CD4-positive, alpha-beta T cell treated with Interleukin-6 at 100 ng/mL for 8 hours (primary cell): ENCODE measurements around the gene PDIA3.
"Not testable (repeated sequence)": the region's sequence is repeated elsewhere in the genome, so short reads cannot be mapped to it uniquely, and the experiment has no call there.

ENCODE experiments used
- DNase-seq: peaks from one replicate; pipeline ENCODE4 v3.0.0-alpha.2; 2020; ENCODE audit warnings: mixed read lengths, low spot score

The PDIA3 gene

GRCh38 chr15:43776718-43777266 is 30.6 kb downstream of the PDIA3 start, which contains the start of gene ELL3:
Gene ELL3, minus strand, starts transcription at chr15:43776966. Its CDS starts 65 bp downstream, at chr15:43776901.
- peak; percentile 81 for DNase-seq

DNA sequence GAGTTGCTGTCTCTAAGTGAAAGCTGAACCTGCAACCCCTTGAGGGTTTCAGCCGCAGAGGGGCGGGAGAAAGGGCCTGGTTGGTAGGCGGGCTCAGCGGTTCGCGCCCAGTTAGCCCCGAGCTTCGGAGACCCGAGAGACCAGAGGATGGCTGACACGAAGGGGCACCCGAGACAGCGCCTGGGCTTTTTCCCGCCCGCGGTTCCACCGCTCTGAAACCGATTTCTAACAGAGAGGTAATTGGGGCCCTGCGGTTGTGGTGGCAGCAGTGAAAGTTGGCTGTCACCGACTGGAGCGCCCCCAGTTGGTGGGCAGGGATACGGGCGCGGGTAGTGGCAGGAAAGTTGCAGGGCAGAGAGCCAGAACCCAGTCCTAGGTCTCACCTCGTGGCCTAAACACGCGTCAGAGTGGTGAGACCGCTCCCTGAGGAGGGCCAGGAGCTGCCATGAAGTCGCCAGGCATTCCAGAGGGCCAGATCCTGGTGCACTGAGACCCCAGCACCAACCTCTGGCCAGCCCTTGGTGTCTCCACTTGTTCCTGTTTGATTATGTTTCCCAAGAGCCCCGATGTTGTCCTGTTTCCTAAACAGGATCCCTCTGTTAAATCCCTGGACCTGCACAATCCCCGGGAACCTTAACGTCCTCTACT is 31.2 kb downstream of the PDIA3 start:
- peak; percentile 73 for DNase-seq

DNA sequence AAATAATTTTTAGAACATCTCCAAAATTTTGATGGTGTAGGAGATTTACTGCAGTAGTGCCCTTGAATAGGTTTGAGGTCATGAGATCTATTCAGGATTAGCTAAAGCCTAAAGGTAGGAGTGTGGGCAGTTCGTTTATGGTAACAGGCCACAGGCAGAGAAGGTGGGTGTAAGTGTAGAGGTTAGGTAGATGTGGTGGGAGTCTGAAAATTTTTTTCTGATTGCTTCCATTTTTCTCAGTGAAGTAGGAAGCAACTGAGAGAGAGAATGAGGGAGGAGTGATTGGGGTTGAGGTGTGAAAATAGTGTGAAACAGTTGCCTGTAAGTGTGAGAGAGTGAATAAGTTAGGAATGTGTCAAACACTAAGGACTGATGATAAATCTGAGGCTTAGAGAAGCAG is 32.8 kb downstream of the PDIA3 start:
- DNase-seq = no peak

DNA sequence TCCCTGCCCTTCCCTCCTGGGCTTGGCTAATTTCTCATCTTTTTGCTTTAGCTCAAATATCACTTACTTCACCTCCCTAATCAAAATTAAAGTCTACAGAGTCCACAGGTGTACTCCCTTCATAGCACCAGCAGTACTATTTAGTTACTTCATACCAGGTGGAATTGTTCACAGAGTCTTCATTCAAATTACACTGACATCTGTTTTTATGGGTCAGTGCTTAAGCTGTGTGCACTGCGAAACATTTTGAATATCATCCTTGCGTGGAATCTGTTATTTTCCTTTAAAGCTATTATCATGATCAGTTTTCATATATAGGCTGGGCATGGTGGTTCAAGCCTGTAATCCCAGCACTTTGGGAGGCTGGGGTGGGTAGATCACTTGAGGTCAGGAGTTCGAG is 43.2 kb downstream of the PDIA3 start:
- DNase-seq = no peak

DNA sequence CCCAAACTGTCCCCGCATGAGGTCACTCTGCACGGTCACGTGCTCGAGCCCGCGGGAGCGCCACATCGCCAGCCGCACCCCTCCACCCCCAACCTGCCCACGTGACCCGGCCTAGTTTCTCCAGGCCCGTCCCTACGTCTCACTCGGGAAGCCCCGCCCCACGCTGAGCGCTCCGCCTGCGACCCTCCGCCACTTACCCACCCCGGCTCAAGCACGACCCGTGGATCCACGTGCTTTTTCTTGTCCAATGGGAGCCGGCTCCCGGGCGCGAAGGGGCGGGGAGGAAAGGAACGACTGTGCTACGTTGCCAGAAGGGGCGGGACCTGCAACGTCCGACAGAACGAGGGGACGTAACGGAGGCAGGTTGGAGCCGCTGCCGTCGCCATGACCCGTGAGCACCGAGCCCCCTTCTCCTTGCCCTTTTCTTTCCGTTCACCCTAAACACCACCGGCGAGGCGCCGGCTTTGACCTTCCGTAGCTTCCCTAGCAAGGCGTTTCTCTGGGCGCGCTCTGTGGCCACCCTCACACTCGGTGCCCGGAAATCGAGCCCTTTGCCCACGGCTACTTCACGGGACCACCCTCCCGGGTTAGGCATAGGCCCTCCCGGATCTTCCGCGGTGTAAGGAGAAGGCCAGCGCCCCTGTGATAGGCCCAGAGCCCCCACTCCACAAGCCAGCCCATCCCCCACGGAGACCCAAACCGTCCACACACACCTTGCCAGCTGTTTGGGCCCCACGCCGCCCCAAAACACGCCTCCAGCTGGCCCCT is 45.9 kb downstream of the PDIA3 start, which contains the start of gene SERF2:
TSS of gene SERF2 (plus strand) at position 328 of the 768 bp plus-strand sequence. CDS start at position 385, 57 bp downstream.
- DNase-seq = peak; percentile 100

- DNase-seq = peak; percentile 25
These were observed 46.7 kb downstream of the PDIA3 start for GRCh38 chr15:43792761-43793476.

- no peak for DNase-seq
These were observed 47.4 kb downstream of the PDIA3 start for GRCh38 chr15:43793647-43794046.

DNA sequence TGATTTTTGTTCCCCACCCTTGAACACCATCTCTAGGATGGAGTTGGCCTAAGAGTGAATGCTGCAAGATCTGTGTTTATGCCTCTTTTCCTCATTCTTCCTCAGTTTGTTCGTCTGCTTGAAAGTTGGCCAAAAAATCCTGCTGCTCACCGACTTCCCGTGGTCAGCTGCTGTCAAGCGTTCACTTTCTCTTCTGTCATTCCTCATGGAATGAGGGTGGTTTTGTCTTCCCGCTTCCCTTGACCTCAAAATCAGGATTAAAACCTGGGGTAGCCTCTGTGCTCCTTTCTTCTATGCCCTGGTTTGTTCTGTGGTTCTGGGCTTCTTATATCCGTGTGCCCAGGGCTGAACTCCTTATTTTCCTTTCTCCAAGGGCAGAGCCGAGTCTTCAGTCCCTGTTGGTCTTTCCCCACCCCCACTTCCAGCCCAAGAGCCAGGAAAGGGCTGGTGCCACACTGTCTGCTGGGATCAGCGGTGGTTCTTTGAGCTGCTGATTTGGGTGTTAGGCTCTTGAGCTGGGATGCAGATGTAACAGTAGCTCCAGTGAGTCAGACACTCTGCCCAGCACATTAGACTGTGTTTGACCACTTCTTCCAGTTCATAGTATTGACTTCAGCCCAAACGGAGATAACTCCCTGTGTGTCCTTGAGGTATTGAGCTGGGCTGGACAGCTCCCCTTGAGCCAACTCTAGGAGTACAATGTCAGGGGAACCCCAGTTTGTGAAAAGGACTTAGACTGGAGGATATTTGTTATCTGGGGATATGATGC is 48.2 kb downstream of the PDIA3 start:
- no peak for DNase-seq

DNA sequence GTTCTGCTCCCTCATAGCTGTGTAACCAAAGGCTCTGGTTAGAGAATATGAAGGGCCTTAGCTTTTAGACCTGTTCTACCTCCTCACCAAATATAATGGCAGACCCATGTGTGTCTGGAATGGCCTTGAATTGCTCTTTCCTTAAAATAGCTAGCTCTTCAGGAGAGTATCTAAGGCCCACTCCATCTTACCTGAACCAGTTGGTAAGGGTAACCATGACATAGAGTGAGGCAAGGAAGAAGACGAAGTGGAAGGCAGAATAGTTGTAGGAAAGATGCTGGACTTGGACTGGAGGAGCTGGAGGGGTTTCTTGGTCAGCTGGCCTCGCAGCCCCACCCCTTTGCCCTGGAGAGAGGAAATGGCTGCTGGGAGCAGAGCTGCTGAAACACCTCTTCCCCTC is 49.0 kb downstream of the PDIA3 start:
- no peak for DNase-seq

DNA sequence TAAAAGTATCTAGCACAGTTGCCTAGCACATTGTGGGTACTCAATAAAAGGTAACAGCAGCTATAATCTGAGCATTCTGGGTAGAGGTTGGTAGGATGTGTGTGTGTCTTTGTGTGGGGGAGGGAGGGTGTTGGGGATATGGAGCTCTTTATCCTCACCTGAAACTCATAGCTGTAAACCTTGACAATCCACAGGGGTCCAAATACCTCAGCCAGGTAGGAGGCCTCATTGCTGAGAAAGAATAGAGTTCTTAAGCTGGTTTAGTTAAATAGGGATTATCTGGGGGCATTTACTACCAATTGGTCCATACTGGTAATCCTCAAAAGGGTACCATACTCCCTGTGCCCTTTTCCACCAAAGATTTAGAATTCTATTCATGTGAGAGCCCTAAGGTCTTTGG is 49.8 kb downstream of the PDIA3 start:
- DNase-seq = no peak

DNA sequence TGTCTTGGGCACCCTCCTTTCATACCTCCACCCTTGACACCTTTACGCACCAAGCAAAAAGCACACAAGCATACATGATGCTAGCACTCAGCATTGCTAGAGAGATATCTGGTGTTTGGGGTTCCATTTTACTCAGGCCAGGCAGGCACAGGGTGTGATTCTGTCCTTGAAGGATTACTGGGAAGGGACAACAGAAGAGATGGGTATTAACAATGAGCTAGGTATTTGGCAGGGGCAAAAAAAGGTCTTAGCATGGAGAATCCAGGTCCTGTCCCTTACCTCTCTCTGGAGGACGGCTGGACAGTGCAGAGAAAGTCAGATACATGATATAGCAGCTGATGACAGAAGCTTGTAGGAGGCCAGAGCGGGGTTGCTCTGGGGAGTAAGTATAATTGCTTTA is 50.3 kb downstream of the PDIA3 start:
- no peak for DNase-seq

DNA sequence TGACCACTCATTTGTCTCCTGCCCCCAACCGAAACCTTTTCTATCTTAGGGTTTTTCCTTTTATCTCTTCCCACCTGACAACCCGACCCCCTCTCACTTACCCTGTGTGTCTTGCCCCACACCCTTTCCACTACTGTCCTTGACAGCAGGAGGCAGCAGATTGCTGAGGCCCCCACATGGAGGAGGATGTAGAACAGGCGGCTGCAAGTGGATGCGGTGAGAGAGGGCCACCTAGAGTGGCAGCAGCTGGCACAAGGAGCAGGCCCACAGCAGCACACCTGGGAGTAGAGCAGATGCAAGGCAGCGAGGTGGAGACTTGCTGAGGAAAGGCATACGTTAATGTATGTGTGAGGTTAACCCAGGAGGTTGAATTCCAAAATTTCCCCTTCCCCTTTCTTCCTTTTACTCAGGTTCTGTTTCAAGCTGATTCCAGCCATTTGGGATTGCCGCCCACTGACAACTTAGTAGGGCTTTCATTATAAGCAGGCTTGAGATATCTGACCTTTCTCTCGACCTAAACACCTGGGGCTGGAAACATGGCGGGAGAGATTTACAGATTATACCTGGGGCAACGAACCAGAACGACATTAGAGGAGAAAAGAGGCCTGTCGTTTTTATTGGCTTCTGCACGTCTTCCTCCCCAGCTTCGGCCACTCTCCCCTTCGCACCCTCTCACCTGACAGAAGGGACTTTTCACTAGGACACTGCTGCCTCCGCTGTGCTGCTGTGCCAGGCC is 53.1 kb downstream of the PDIA3 start:
- DNase-seq = no peak

DNA sequence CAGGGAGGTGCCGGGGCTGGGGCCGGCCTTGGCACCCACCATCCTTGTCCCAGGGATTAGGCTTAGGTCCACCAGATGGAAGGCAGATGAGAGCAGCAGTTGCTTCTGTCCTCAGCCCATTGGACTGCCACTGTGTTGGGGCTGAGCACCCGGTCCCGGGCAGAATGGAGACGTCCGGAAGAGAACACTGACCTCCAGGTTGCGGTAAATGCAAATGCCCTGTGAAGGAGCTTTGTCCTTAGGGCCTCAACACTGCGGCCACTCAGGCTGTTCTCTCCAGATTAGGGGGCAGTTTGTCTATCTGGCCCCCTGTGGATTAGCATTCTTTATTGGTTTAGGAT is 53.7 kb downstream of the PDIA3 start, which contains the start of gene SERINC4:
TSS of gene SERINC4 (minus strand) at position 276 of the 341 bp plus-strand sequence. CDS start at position 42, 234 bp downstream.
- DNase-seq = no peak

DNA sequence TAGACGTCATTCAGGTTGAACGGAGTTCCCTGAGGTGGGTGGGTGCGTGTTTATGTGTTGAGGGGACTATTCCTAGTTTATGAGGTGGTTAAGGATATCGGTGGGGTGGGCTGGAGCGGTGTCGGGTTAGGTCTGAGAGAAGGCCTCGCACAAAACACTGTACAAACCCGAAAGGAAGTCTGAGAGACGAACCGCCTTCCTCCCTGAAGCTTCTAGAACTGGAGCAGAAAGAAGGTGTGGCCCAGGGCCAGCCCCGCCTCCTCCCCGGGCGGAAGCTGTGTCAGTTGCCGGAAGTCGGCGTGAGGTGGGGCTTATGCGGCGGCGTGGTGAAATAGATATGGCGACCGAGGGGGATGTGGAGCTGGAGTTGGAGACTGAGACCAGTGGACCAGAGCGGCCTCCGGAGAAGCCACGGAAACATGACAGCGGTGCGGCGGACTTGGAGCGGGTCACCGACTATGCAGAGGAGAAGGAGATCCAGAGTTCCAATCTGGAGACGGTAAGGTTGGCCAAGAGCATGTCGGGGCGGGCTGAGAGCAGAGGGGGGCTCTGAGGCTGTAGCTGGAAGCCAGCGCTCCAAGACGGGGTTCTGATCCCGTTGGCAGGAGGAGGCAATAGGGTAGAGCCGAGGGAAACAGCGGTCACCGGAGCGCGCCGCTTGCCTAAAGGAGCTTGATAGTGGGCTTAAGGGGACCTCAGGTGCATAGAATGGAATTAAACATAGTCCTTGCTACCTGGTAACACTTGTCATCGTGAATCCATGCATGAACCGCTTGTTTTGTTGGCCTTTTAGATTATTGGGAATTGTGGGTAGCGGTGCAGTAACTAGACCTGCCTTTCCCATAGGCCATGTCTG is 54.3 kb downstream of the PDIA3 start, which contains the start of gene HYPK:
TSS of gene HYPK (plus strand) at position 314 of the 856 bp plus-strand sequence. CDS start at position 338, 24 bp downstream.
- peak; percentile 92 for DNase-seq

- not testable (repeated sequence) for DNase-seq
These were observed 56.4 kb downstream of the PDIA3 start for GRCh38 chr15:43802676-43803075.

GRCh38 chr15:43808435-43808950 is 62.3 kb downstream of the PDIA3 start:
- no peak for DNase-seq

DNA sequence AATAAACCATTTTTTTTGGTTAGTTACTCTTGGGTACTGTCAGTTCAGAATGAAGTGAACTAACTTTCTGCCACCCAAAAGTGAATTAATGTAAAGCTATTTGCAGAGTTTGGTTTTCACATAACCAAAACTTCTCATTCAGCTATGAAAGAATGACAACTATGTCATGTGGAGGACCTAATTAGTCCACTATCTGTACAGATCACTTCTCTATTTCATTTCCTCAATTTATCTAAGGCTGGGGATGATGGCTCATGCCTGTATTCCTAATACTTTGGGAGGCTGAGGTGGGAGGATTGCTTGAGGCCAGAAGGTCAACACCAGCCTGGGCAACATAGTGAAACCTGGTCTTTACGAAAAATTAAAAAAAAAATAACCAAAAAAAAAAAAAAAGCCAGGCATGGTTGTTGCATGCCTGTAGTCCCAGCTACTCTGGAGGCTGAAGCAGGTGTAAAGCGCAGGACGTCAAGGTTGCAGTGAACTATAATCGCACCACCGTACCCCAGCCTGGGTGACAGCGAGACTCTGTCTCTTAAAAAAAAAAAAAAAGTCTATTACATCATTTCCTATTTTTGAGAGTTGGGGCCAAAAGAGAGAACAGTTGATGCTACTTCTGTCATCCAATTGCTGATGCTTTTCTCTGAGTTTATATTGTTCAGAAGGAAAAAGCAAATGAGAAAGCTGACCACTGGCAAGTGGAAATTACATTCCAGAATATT is 62.9 kb downstream of the PDIA3 start:
- DNase-seq = no peak

- not testable (repeated sequence) for DNase-seq
These were observed 68.8 kb downstream of the PDIA3 start for GRCh38 chr15:43815064-43815463.

DNA sequence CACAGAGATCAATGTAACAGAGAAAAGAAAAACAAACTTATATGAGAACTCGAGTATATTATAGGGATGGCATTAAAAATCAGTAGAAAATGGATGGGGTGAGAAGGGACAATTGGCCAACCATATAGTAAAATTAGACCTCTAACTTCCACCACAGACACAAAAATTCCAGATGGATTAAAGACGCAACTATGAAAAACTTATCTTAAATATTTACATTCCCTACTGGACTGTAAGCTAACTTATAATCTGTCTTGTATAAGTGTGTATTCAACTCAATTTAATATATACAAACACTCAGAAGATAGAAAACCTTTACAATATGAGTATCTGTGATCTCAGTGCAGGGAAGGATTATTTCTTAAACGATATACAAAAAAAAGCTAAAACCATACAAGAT is 75.3 kb downstream of the PDIA3 start:
- DNase-seq = no peak
